ENCODE data around the gene FBXO27. TPM values are rescaled to one million over a fixed set of nuclear protein-coding genes. Genes with fewer than 3 reads are reported as not detected.

Gene FBXO27
- polyA plus RNA-seq, 1 experiment = 7.0 TPM

GRCh38 chr19:38980583-38981374, 51.6 kb downstream of the FBXO27 start:
- CTCF ChIA-PET = no interaction called here
- Histone ChIP-seq H3K4me3 (ENCODE audit: low read depth, low read length) (no peak overlapping the region), H3K36me3 (ENCODE audit: control insufficient read depth, insufficient read depth, low read length) (no peaks in the 10 kb centered on the region), H3K27me3 (ENCODE audit: control insufficient read depth, insufficient read depth, low read length) (peaks cover 3% of the 10 kb centered on the region; the same call in 1 of the 2 replicates)
- DNase-seq (ENCODE audit: low read depth) = no peak
- POLR2A ChIA-PET = no interaction called here
- no peak for TF ChIP-seq CTCF (IDR thresholded peaks at IDR 0.05; ENCODE audit: insufficient read depth, low read depth, low read length)

GRCh38 chr19:38979812-38980211, 52.5 kb downstream of the FBXO27 start:
- no peak for TF ChIP-seq CTCF (IDR thresholded peaks at IDR 0.05; ENCODE audit: insufficient read depth, low read depth, low read length)
- H3K36me3 ChIP-seq (ENCODE audit: control insufficient read depth, insufficient read depth, low read length) = no peaks in the 10 kb centered on the region
- H3K27me3 ChIP-seq (ENCODE audit: control insufficient read depth, insufficient read depth, low read length) = no peaks in the 10 kb centered on the region; the same call in 1 of the 2 replicates
- DNase-seq (ENCODE audit: low read depth) = no peak
- no peak overlapping the region for H3K4me3 ChIP-seq (ENCODE audit: low read depth, low read length)
- ChIA-PET POLR2A (no interaction called here), CTCF (interaction anchor here (1.2 kb wide), 1 partner anchor 14 kb away, joined by 3 read pairs; no protein-coding TSS in a partner anchor)

GRCh38 chr19:38978326-38978689, 54.0 kb downstream of the FBXO27 start:
- no peak overlapping the region for H3K4me3 ChIP-seq (ENCODE audit: low read depth, low read length)
- no peaks in the 10 kb centered on the region for H3K36me3 ChIP-seq (ENCODE audit: control insufficient read depth, insufficient read depth, low read length)
- POLR2A ChIA-PET = interaction anchor here (0.6 kb wide), 1 partner anchor 96 kb away, joined by 8 read pairs; no protein-coding TSS in a partner anchor
- CTCF ChIA-PET = interaction anchor here (0.9 to 2.3 kb wide), 4 partner anchors 15 to 107 kb away, joined by 3 to 5 read pairs (median 4); partner anchors contain the start of genes MRPS12 and SARS2
- DNase-seq (ENCODE audit: low read depth) = no peak
- TF ChIP-seq CTCF (IDR thresholded peaks at IDR 0.05; ENCODE audit: insufficient read depth, low read depth, low read length) = no peak
- H3K27me3 ChIP-seq (ENCODE audit: control insufficient read depth, insufficient read depth, low read length) = no peaks in the 10 kb centered on the region; the same call in 1 of the 2 replicates

GRCh38 chr19:38977445-38978325, 54.7 kb downstream of the FBXO27 start:
- Histone ChIP-seq H3K36me3 (ENCODE audit: control insufficient read depth, insufficient read depth, low read length) (no peaks in the 10 kb centered on the region), H3K27me3 (ENCODE audit: control insufficient read depth, insufficient read depth, low read length) (no peaks in the 10 kb centered on the region; the same call in 1 of the 2 replicates), H3K4me3 (ENCODE audit: low read depth, low read length) (no peak overlapping the region)
- ChIA-PET POLR2A (interaction anchor here (0.6 kb wide), 1 partner anchor 97 kb away, joined by 8 read pairs; no protein-coding TSS in a partner anchor), CTCF (interaction anchor here (1.1 to 3.9 kb wide), 5 partner anchors 12 to 108 kb away, joined by 3 to 31 read pairs (median 5); no protein-coding TSS in a partner anchor)
- DNase-seq (ENCODE audit: low read depth) = no peak
- TF ChIP-seq CTCF (IDR thresholded peaks at IDR 0.05; ENCODE audit: insufficient read depth, low read depth, low read length) = no peak

All from BJ (cell line).